HCT116 (cell line): Measurements from ENCODE around the gene TTLL3.

Source experiments
- CTCF ChIP-seq, 3 experiments: fragments of 200-600 bp in 1 of 3; sonication (generic) in 1 of 3; IDR thresholded peaks in 2 of 3; conservative IDR thresholded peaks in 1 of 3; 2 replicates each; pipeline ENCODE4 v1.5.1; 2012 to 2017; ENCODE audit warnings: low read depth in 2 of 3, low read length in 2 of 3, antibody characterized with exemption in 1 of 3, borderline replicate concordance in 1 of 3, control low read depth in 1 of 3, mild to moderate bottlenecking in 1 of 3, mixed read lengths in 1 of 3, mixed run types in 1 of 3, moderate library complexity in 1 of 3; ENCODE audit not compliant: insufficient read depth in 1 of 3
- EGR1 ChIP-seq: IDR thresholded peaks from 2 replicates; pipeline ENCODE4 v1.6.1; 2012; ENCODE audit warnings: low read depth
- ELF1 ChIP-seq: IDR thresholded peaks from 2 replicates; pipeline ENCODE4 v1.6.1; 2012; ENCODE audit warnings: low read depth, borderline replicate concordance
- EZH2 ChIP-seq: fragments of 200-600 bp; sonication (generic); IDR thresholded peaks from 2 replicates; pipeline ENCODE4 v1.6.1; 2017; ENCODE audit warnings: antibody characterized with exemption, mixed run types
- EZH2phosphoT487 ChIP-seq: fragments of 200-600 bp; IDR thresholded peaks from 2 replicates; pipeline ENCODE4 v1.6.1; 2018; ENCODE audit warnings: antibody characterized with exemption, borderline replicate concordance
- JUND ChIP-seq: IDR thresholded peaks from 2 replicates; pipeline ENCODE4 v1.6.1; 2012
- MAX ChIP-seq: IDR thresholded peaks from 2 replicates; pipeline ENCODE4 v1.6.1; 2012
- POLR2A ChIP-seq: IDR thresholded peaks from 2 replicates; pipeline ENCODE4 v1.7.0; 2011; ENCODE audit warnings: borderline replicate concordance; ENCODE audit not compliant: insufficient read depth, insufficient read length; ENCODE audit errors: extremely low read depth
- POLR2AphosphoS5 ChIP-seq: IDR thresholded peaks from 2 replicates; pipeline ENCODE4 v1.6.1; 2011; ENCODE audit warnings: mild to moderate bottlenecking, low read depth, low read length, moderate library complexity
- RAD21 ChIP-seq: IDR thresholded peaks from 2 replicates; pipeline ENCODE4 v1.6.1; 2012; ENCODE audit warnings: low read depth, mild to moderate bottlenecking
- SIN3A ChIP-seq: IDR thresholded peaks from 2 replicates; pipeline ENCODE4 v1.6.1; 2012; ENCODE audit warnings: low read depth
- SP1 ChIP-seq: IDR thresholded peaks from 2 replicates; pipeline ENCODE4 v1.6.1; 2012; ENCODE audit warnings: low read depth
- YY1 ChIP-seq: IDR thresholded peaks from 2 replicates; pipeline ENCODE4 v1.6.1; 2011; ENCODE audit warnings: low read length, low read depth, moderate library complexity, mild to moderate bottlenecking; ENCODE audit not compliant: insufficient replicate concordance; ENCODE audit errors: extremely low read depth

DNA sequence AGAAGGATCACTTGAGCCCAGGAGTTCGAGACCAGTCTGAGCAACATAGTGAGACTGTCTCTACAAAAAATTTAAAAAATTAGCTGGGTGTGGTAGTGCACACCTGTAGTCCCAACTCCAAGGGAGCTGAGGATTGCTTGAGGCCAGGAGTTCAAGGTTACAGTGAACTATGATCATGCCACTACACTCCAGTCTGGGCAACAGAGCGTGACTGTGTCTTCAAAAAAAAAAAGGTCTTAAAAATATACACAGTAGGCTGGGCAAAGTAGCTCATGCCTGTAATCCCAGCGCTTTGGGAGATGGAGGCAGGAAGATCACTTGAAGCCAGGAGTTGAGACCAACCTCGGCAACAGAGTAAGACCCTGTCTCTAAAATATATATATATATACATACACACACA lies 29.2 kb upstream of the TTLL3 start:
- TF ChIP-seq CTCF (IDR thresholded peaks at IDR 0.05 in 2 of 3, conservative IDR thresholded peaks at IDR 0.05 in 1 of 3; ENCODE audit: borderline replicate concordance in 1 of 3, insufficient read depth in 1 of 3, low read depth in 2 of 3, low read length in 2 of 3) (no peak), EZH2phosphoT487 (no peak), RAD21 (no peak), EZH2 (no peak), EGR1 (no peak), POLR2A (no peak), MAX (no peak), JUND (no peak), SIN3A (no peak), POLR2AphosphoS5 (no peak), SP1 (no peak), YY1 (no peak), ELF1 (no peak)
